Measurements from ENCODE around the gene WDR59. TPM values are rescaled to one million over a fixed set of nuclear protein-coding genes. Genes with fewer than 3 reads are reported as not detected.
A peak's percentile ranks its signal among the peaks of the same experiment; 100 is the strongest.
"Not testable (repeated sequence)": the region's sequence is repeated elsewhere in the genome, so short reads cannot be mapped to it uniquely, and the experiment has no call there.

The WDR59 gene
- total RNA-seq: 7.5 and 19.8 TPM in 2 replicates

- peak; percentile 99 for DNase-seq (ENCODE audit: low read depth)
Measured at GRCh38 chr16:74984529-74985296, at the start of gene WDR59. Gene WDR59 (minus strand): TSS chr16:74985123. CDS start chr16:74985017, 106 bp downstream.

GRCh38 chr16:75032655-75033054 is 47.7 kb upstream of the WDR59 start:
- DNase-seq (ENCODE audit: low read depth): no peak

GRCh38 chr16:75029854-75030253 is 44.9 kb upstream of the WDR59 start:
- DNase-seq (ENCODE audit: low read depth): peak; percentile 56

GRCh38 chr16:75028544-75029135 is 43.7 kb upstream of the WDR59 start:
- DNase-seq (ENCODE audit: low read depth): no peak

- peak; percentile 60 for DNase-seq (ENCODE audit: low read depth)
Measured at GRCh38 chr16:75027520-75028300, 42.8 kb upstream of the WDR59 start.

- no peak for DNase-seq (ENCODE audit: low read depth)
Measured at GRCh38 chr16:75026892-75027391, 42.0 kb upstream of the WDR59 start.

- DNase-seq (ENCODE audit: low read depth): peak; percentile 87
Measured at GRCh38 chr16:75026239-75026891, 41.4 kb upstream of the WDR59 start.

- no peak for DNase-seq (ENCODE audit: low read depth)
Measured at GRCh38 chr16:75025761-75026160, 40.8 kb upstream of the WDR59 start.

GRCh38 chr16:75024594-75024993 is 39.7 kb upstream of the WDR59 start:
- no peak for DNase-seq (ENCODE audit: low read depth)

GRCh38 chr16:75024182-75024581 is 39.3 kb upstream of the WDR59 start:
- DNase-seq (ENCODE audit: low read depth): no peak

GRCh38 chr16:75023009-75023408 is 38.1 kb upstream of the WDR59 start:
- DNase-seq (ENCODE audit: low read depth): no peak

GRCh38 chr16:75022567-75022966 is 37.6 kb upstream of the WDR59 start:
- DNase-seq (ENCODE audit: low read depth): no peak

GRCh38 chr16:75021410-75021809 is 36.5 kb upstream of the WDR59 start:
- DNase-seq (ENCODE audit: low read depth): no peak

GRCh38 chr16:75019586-75019985 is 34.7 kb upstream of the WDR59 start:
- no peak for DNase-seq (ENCODE audit: low read depth)

- no peak for DNase-seq (ENCODE audit: low read depth)
Measured at GRCh38 chr16:75019007-75019406, 34.1 kb upstream of the WDR59 start.

GRCh38 chr16:75017670-75018525 is 33.0 kb upstream of the WDR59 start:
- no peak for DNase-seq (ENCODE audit: low read depth)

- DNase-seq (ENCODE audit: low read depth): not testable (repeated sequence)
Measured at GRCh38 chr16:75016451-75017081, 31.6 kb upstream of the WDR59 start.

GRCh38 chr16:75014318-75014717 is 29.4 kb upstream of the WDR59 start:
- DNase-seq (ENCODE audit: low read depth): no peak

- DNase-seq (ENCODE audit: low read depth): not testable (repeated sequence)
Measured at GRCh38 chr16:75013123-75013522, 28.2 kb upstream of the WDR59 start.

GRCh38 chr16:75012380-75013081 is 27.6 kb upstream of the WDR59 start:
- DNase-seq (ENCODE audit: low read depth): peak; percentile 33

All from renal cortical epithelial cell (primary cell).